ENCODE data around the gene ALDH1A2.

Gene ALDH1A2

DNA sequence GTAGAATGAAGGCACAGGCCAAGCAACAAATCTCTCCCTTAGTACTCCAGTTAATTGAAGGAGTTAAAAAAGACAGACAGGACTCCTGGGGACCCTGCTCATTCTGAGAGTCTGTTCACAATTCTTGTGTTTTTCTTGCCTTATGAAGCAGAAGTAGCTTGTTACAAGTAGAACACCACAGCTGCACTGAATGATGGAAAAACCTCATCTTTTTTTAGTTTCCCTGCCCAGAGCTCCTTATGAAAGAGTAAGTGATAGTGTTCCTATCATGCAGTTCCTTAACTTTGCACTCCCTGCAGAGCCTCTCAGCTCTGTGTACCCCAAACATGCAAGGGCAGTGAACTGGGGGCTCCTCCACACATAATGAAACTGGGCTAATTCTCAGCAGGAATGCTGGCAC, 95.5 kb downstream of the ALDH1A2 start:
- Histone ChIP-seq H3K9ac (ENCODE audit: low read depth in 1 of 2, low read length in 2 of 2) (no peak overlapping the region), H3K36me3 (ENCODE audit: control insufficient read depth in 1 of 2, insufficient read depth in 2 of 2, low read length in 2 of 2) (no peaks in the 10 kb centered on the region), H3K27ac (ENCODE audit: low read depth, low read length) (no peak overlapping the region), H3K27me3 (ENCODE audit: control insufficient read depth in 1 of 2, insufficient read depth in 2 of 2, low read length in 2 of 2) (no peaks in the 10 kb centered on the region), H3K9me3 (ENCODE audit: control insufficient read depth in 1 of 2, low read length in 2 of 2) (no peaks in the 10 kb centered on the region), H3K4me1 (ENCODE audit: control insufficient read depth in 1 of 2, insufficient read depth in 2 of 2, low read length in 2 of 2) (no peaks in the 10 kb centered on the region), H3K4me3 (ENCODE audit: low read depth in 1 of 2, low read length in 2 of 2) (no peak overlapping the region)

GRCh38 chr15:57969355-57969754, 96.2 kb downstream of the ALDH1A2 start:
- Histone ChIP-seq H3K36me3 (ENCODE audit: control insufficient read depth in 1 of 2, insufficient read depth in 2 of 2, low read length in 2 of 2) (no peaks in the 10 kb centered on the region), H3K27me3 (ENCODE audit: control insufficient read depth in 1 of 2, insufficient read depth in 2 of 2, low read length in 2 of 2) (no peaks in the 10 kb centered on the region), H3K4me1 (ENCODE audit: control insufficient read depth in 1 of 2, insufficient read depth in 2 of 2, low read length in 2 of 2) (no peaks in the 10 kb centered on the region), H3K27ac (ENCODE audit: low read depth, low read length) (no peak overlapping the region), H3K9me3 (ENCODE audit: control insufficient read depth in 1 of 2, low read length in 2 of 2) (no peaks in the 10 kb centered on the region), H3K4me3 (ENCODE audit: low read depth in 1 of 2, low read length in 2 of 2) (no peak overlapping the region), H3K9ac (ENCODE audit: low read depth in 1 of 2, low read length in 2 of 2) (no peak overlapping the region)

DNA sequence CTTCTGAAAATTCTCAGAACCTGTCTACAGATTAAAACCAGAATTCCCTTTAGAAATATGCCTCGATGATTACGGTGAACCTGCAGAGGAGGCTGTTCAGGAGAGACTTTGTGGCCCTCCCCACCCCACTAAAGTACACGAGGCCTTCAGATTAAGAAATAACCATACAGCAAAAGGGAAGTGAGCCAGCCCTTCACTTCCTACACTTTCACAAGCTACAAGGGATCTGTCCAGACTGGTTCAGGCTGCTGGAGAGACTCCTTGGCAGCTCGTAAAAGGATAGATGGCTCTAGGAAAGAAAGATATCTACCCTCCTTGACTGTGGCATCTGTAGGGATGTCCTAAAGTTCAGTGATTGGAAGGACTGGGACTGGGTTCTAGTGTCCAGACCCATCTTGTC, 102.6 kb downstream of the ALDH1A2 start:
- no peaks in the 10 kb centered on the region for H3K36me3 ChIP-seq (ENCODE audit: control insufficient read depth in 1 of 2, insufficient read depth in 2 of 2, low read length in 2 of 2)
- H3K9ac ChIP-seq (ENCODE audit: low read depth in 1 of 2, low read length in 2 of 2) = no peak overlapping the region
- peaks cover 0 to 5% of the 10 kb centered on the region in 2 donors for H3K27me3 ChIP-seq (ENCODE audit: control insufficient read depth in 1 of 2, insufficient read depth in 2 of 2, low read length in 2 of 2)
- no peak overlapping the region for H3K4me3 ChIP-seq (ENCODE audit: low read depth in 1 of 2, low read length in 2 of 2)
- H3K4me1 ChIP-seq (ENCODE audit: control insufficient read depth in 1 of 2, insufficient read depth in 2 of 2, low read length in 2 of 2) = no peaks in the 10 kb centered on the region
- no peaks in the 10 kb centered on the region for H3K9me3 ChIP-seq (ENCODE audit: control insufficient read depth in 1 of 2, low read length in 2 of 2)
- H3K27ac ChIP-seq (ENCODE audit: low read depth, low read length) = no peak overlapping the region

GRCh38 chr15:57961919-57962318, 103.6 kb downstream of the ALDH1A2 start:
- no peak overlapping the region for H3K9ac ChIP-seq (ENCODE audit: low read depth in 1 of 2, low read length in 2 of 2)
- no peaks in the 10 kb centered on the region for H3K4me1 ChIP-seq (ENCODE audit: control insufficient read depth in 1 of 2, insufficient read depth in 2 of 2, low read length in 2 of 2)
- no peak overlapping the region for H3K27ac ChIP-seq (ENCODE audit: low read depth, low read length)
- H3K4me3 ChIP-seq (ENCODE audit: low read depth in 1 of 2, low read length in 2 of 2) = no peak overlapping the region
- no peaks in the 10 kb centered on the region for H3K9me3 ChIP-seq (ENCODE audit: control insufficient read depth in 1 of 2, low read length in 2 of 2)
- H3K27me3 ChIP-seq (ENCODE audit: control insufficient read depth in 1 of 2, insufficient read depth in 2 of 2, low read length in 2 of 2) = peaks cover 0 to 5% of the 10 kb centered on the region in 2 donors
- H3K36me3 ChIP-seq (ENCODE audit: control insufficient read depth in 1 of 2, insufficient read depth in 2 of 2, low read length in 2 of 2) = no peaks in the 10 kb centered on the region

DNA sequence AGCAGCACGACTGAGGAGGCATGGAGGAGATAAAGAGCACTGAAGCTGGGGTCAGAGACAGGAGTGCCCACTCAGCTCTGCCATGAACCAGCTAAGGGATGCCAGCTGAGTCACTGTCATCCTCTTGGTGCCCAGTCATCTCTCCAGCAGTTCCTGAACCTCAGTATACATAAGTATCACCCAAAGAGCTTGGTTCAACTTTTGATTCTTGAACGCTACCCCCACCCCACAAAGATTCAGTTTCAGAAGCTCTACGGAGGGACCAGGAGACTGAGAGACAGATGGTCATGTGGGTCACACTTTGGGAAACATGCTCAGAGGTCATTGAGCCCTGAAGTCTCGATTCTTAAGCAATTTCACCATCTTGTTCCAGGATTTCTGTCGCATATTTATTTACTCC, 108.4 kb downstream of the ALDH1A2 start:
- Histone ChIP-seq H3K9ac (ENCODE audit: low read depth in 1 of 2, low read length in 2 of 2) (no peak overlapping the region), H3K4me1 (ENCODE audit: control insufficient read depth in 1 of 2, insufficient read depth in 2 of 2, low read length in 2 of 2) (no peaks in the 10 kb centered on the region), H3K4me3 (ENCODE audit: low read depth in 1 of 2, low read length in 2 of 2) (no peak overlapping the region), H3K27ac (ENCODE audit: low read depth, low read length) (no peak overlapping the region), H3K36me3 (ENCODE audit: control insufficient read depth in 1 of 2, insufficient read depth in 2 of 2, low read length in 2 of 2) (no peaks in the 10 kb centered on the region), H3K27me3 (ENCODE audit: control insufficient read depth in 1 of 2, insufficient read depth in 2 of 2, low read length in 2 of 2) (peaks cover 0 to 5% of the 10 kb centered on the region in 2 donors), H3K9me3 (ENCODE audit: control insufficient read depth in 1 of 2, low read length in 2 of 2) (no peaks in the 10 kb centered on the region)

- H3K4me3 ChIP-seq (ENCODE audit: low read depth in 1 of 2, low read length in 2 of 2) = no peak overlapping the region
- H3K4me1 ChIP-seq (ENCODE audit: control insufficient read depth in 1 of 2, insufficient read depth in 2 of 2, low read length in 2 of 2) = no peaks in the 10 kb centered on the region
- H3K36me3 ChIP-seq (ENCODE audit: control insufficient read depth in 1 of 2, insufficient read depth in 2 of 2, low read length in 2 of 2) = no peaks in the 10 kb centered on the region
- no peak overlapping the region for H3K27ac ChIP-seq (ENCODE audit: low read depth, low read length)
- no peak overlapping the region for H3K9ac ChIP-seq (ENCODE audit: low read depth in 1 of 2, low read length in 2 of 2)
- H3K9me3 ChIP-seq (ENCODE audit: control insufficient read depth in 1 of 2, low read length in 2 of 2) = no peaks in the 10 kb centered on the region
- peaks cover 0 to 3% of the 10 kb centered on the region in 2 donors for H3K27me3 ChIP-seq (ENCODE audit: control insufficient read depth in 1 of 2, insufficient read depth in 2 of 2, low read length in 2 of 2)
Measured at GRCh38 chr15:57953874-57954273, 111.6 kb downstream of the ALDH1A2 start.

DNA sequence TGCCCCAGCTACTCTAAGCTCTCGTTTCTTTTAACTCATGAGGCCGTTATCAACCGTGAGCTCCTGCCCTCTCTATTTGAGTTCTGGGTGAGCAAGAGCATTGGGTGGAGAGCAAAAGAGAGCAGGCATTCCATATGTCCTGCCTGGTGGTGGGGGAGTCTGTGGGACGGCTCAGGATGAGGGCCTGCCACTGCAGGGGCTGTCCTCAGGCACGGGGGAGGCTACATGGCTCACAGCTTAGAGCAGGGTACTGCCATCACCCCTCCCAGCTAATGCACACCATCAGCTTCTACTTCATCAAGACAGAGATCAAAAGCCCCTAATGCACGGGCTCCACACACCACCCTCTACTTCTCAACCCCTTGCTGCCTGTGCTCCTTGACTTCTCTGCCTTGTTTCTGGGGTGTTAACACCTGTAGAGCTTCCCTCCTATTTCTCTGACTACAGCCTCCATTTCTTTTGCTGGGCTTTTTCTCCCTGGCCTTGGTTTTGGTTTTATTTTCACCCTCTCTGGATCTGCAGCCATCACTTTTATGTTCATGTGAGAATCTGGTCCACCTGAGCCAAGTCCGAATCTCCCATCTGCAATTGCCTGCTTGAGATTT, 114.1 kb downstream of the ALDH1A2 start:
- no peaks in the 10 kb centered on the region for H3K36me3 ChIP-seq (ENCODE audit: control insufficient read depth in 1 of 2, insufficient read depth in 2 of 2, low read length in 2 of 2)
- no peaks in the 10 kb centered on the region for H3K4me1 ChIP-seq (ENCODE audit: control insufficient read depth in 1 of 2, insufficient read depth in 2 of 2, low read length in 2 of 2)
- H3K4me3 ChIP-seq (ENCODE audit: low read depth in 1 of 2, low read length in 2 of 2) = no peak overlapping the region
- peaks cover 0 to 3% of the 10 kb centered on the region in 2 donors for H3K27me3 ChIP-seq (ENCODE audit: control insufficient read depth in 1 of 2, insufficient read depth in 2 of 2, low read length in 2 of 2)
- no peak overlapping the region for H3K9ac ChIP-seq (ENCODE audit: low read depth in 1 of 2, low read length in 2 of 2)
- H3K9me3 ChIP-seq (ENCODE audit: control insufficient read depth in 1 of 2, low read length in 2 of 2) = no peaks in the 10 kb centered on the region
- no peak overlapping the region for H3K27ac ChIP-seq (ENCODE audit: low read depth, low read length)

DNA sequence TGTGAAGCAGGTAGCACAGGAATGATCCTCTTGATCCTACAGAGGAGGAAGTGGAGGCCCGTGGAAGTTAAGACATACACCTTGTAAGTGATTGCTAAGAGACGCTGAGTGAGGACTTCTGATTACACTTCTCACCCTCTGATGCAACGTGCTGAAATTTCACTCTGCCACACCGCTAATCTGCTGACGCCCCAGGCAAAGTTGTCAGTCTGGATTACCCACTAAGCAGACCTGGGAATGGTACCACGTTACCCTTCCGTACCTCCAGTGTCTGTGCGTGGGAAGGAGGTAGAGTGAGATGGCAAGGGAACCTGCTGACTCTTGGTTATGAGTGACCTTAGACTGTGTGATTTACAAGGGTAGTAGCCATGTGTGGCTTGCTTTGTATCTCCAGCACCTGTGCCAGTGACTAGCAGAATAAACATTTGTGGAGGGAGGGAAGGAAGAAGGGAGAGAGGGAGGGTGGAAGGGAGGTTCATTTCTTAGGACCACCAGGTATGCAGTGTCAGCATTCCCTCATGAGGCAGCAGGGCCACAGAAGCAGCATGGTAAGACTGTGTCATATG, 115.0 kb downstream of the ALDH1A2 start:
- H3K27me3 ChIP-seq (ENCODE audit: control insufficient read depth in 1 of 2, insufficient read depth in 2 of 2, low read length in 2 of 2) = peaks cover 0 to 3% of the 10 kb centered on the region in 2 donors
- H3K27ac ChIP-seq (ENCODE audit: low read depth, low read length) = no peak overlapping the region
- H3K9ac ChIP-seq (ENCODE audit: low read depth in 1 of 2, low read length in 2 of 2) = no peak overlapping the region
- H3K36me3 ChIP-seq (ENCODE audit: control insufficient read depth in 1 of 2, insufficient read depth in 2 of 2, low read length in 2 of 2) = no peaks in the 10 kb centered on the region
- H3K4me1 ChIP-seq (ENCODE audit: control insufficient read depth in 1 of 2, insufficient read depth in 2 of 2, low read length in 2 of 2) = no peaks in the 10 kb centered on the region
- no peaks in the 10 kb centered on the region for H3K9me3 ChIP-seq (ENCODE audit: control insufficient read depth in 1 of 2, low read length in 2 of 2)
- no peak overlapping the region for H3K4me3 ChIP-seq (ENCODE audit: low read depth in 1 of 2, low read length in 2 of 2)

GRCh38 chr15:57949374-57949943, 116.1 kb downstream of the ALDH1A2 start:
- H3K4me1 ChIP-seq (ENCODE audit: control insufficient read depth in 1 of 2, insufficient read depth in 2 of 2, low read length in 2 of 2) = no peaks in the 10 kb centered on the region
- peaks cover 0 to 3% of the 10 kb centered on the region in 2 donors for H3K27me3 ChIP-seq (ENCODE audit: control insufficient read depth in 1 of 2, insufficient read depth in 2 of 2, low read length in 2 of 2)
- no peaks in the 10 kb centered on the region for H3K36me3 ChIP-seq (ENCODE audit: control insufficient read depth in 1 of 2, insufficient read depth in 2 of 2, low read length in 2 of 2)
- no peak overlapping the region for H3K9ac ChIP-seq (ENCODE audit: low read depth in 1 of 2, low read length in 2 of 2)
- H3K9me3 ChIP-seq (ENCODE audit: control insufficient read depth in 1 of 2, low read length in 2 of 2) = no peaks in the 10 kb centered on the region
- no peak overlapping the region for H3K4me3 ChIP-seq (ENCODE audit: low read depth in 1 of 2, low read length in 2 of 2)
- H3K27ac ChIP-seq (ENCODE audit: low read depth, low read length) = no peak overlapping the region

DNA sequence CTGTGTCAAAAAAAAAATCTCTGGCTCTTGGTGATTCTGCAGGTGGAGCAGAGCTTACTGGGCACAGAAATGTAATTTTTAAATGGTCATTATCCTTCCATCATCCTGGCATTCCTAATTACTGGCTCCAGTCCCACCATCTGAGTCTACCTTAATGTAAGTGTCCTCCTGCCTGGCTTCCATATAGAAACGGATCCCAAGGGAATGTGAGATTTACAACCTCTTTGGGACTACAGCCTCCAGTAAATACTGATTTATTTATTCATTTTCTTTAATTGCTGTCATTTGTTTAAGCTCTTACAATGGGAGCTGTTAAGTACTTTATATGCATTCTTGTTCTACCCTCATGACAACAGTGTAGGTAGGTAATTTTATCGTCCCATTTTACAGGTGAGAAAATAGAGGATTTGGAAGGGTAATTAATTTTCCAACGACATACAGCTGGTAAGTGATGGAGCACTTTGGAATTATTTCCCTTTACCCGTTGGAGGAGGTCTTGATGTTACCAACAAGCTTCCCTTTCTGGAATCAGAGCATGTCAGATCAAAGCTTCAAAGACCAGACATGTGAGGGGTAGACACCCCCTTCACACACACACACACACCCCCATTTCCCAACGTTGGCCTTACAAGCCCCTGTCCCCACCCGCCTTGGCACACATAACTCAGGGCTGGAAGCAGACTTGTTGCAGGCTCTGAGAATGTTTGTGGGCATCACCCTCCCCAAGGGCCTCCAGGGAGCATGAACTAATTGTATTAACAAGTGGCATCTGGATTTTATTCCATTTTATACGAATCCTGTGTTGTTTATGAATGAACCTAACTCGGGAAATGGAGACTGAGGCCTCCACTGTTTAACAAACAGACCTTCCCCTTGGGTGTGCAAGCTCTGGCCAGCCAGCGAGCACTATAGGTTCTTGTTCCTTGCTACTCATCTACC, 116.9 kb downstream of the ALDH1A2 start:
- Histone ChIP-seq H3K27me3 (ENCODE audit: control insufficient read depth in 1 of 2, insufficient read depth in 2 of 2, low read length in 2 of 2) (peaks cover 0 to 3% of the 10 kb centered on the region in 2 donors), H3K9me3 (ENCODE audit: control insufficient read depth in 1 of 2, low read length in 2 of 2) (no peaks in the 10 kb centered on the region), H3K27ac (ENCODE audit: low read depth, low read length) (no peak overlapping the region), H3K4me1 (ENCODE audit: control insufficient read depth in 1 of 2, insufficient read depth in 2 of 2, low read length in 2 of 2) (no peaks in the 10 kb centered on the region), H3K9ac (ENCODE audit: low read depth in 1 of 2, low read length in 2 of 2) (no peak overlapping the region), H3K36me3 (ENCODE audit: control insufficient read depth in 1 of 2, insufficient read depth in 2 of 2, low read length in 2 of 2) (no peaks in the 10 kb centered on the region), H3K4me3 (ENCODE audit: low read depth in 1 of 2, low read length in 2 of 2) (no peak overlapping the region)
